VCaP (cell line): Measurements from ENCODE around the gene THOC2.

Experiments used
- H3K27ac ChIP-seq: fragments of 450-650 bp; 2 replicates; pipeline ENCODE4 v1.5.1; 2017
- CTCF ChIP-seq: fragments of 450-650 bp; conservative IDR thresholded peaks from 2 replicates; pipeline ENCODE4 v1.5.1; 2017; ENCODE audit warnings: mild to moderate bottlenecking, moderate library complexity

Gene THOC2

GRCh38 chrX:123756320-123756719, 23.5 kb upstream of the THOC2 start:
- no peak overlapping the region for H3K27ac ChIP-seq
- no peak for TF ChIP-seq CTCF

GRCh38 chrX:123755107-123755506, 22.3 kb upstream of the THOC2 start:
- no peak for TF ChIP-seq CTCF
- no peak overlapping the region for H3K27ac ChIP-seq

DNA sequence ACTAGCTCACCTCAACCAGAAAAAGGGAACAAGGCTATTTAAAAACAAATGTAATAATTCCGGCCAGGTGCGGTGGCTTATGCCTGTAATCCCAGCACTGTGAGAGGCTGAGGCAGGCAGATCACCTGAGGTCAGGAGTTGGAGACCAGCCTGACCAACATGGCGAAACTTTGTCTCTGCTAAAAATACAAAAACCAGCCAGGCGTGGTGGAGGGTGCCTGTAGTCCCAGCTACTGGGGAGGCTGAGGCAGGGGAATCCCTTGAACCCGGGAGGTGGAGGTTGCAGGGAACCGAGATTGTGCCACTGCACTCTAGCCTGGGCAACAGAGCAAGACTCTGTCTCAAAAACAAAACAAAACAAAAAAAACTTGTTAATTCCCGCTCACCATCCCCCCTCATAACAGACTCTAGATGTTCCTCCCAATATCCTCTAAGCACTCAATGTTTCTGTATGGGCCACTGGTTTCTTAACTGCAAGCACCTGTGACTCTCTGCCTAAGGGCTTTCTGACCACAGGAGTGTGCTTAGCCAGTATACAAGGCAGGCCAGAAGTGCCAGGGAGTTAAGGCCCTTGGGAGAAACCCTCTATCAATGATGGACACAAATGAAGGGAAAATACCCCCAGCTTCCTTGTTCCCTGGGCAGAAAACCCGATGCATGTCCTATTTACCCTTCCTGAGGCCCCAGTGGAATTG, 21.0 kb upstream of the THOC2 start:
- no peak overlapping the region for H3K27ac ChIP-seq
- TF ChIP-seq CTCF: no peak

GRCh38 chrX:123749643-123750042, 16.8 kb upstream of the THOC2 start:
- no peak for TF ChIP-seq CTCF
- peak overlapping the region; percentile 27; the same call in 1 of the 2 replicates for H3K27ac ChIP-seq

DNA sequence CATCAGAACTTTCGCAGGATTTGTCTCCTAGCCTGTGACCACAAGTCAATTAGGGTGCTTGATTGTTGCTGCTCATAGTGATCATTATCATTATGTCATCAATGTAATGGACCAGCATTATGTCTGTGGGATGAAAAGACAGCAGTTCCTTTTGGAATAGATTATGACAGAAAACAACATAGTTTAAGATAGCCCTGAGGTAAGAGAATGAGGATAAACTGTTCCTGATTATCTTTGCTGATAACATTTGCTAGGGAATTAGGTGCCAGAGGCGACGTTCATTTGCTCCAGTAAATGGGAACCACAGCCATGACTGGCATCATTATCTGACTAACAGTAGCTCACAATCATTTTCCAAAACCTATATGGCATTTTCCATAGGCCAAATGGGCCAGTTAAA, 12.7 kb upstream of the THOC2 start:
- peak overlapping the region; percentile 63 for H3K27ac ChIP-seq
- TF ChIP-seq CTCF: no peak

- TF ChIP-seq CTCF: no peak
- H3K27ac ChIP-seq: no peak overlapping the region
Observed at GRCh38 chrX:123743312-123743711, 10.5 kb upstream of the THOC2 start.

GRCh38 chrX:123742440-123742839, 9.6 kb upstream of the THOC2 start:
- no peak overlapping the region for H3K27ac ChIP-seq
- TF ChIP-seq CTCF: no peak
